Activated T-helper 17 cell treated with anti-CD3 and anti-CD28 coated beads, Interleukin-2, amount 50 U/mL, for 72 hours (primary cell): ENCODE results near the gene RNF7. TPM values are rescaled to one million over a fixed set of nuclear protein-coding genes. Genes with fewer than 3 reads are reported as not detected.
"Not testable (repeated sequence)": the region's sequence is repeated elsewhere in the genome, so short reads cannot be mapped to it uniquely, and the experiment has no call there.

ENCODE experiments used
- ATAC-seq: fragments of 150-1000 bp; cut with Tn5 transposase; replicated peaks from 2 replicates; pipeline ENCODE4 v1.10.0; 2021; ENCODE audit warnings: mild to moderate bottlenecking, moderate library complexity
- H3K27ac Mint-ChIP-seq: one replicate; pipeline ENCODE4 v1.8.0; 2022; ENCODE audit warnings: mixed read lengths
- H3K27me3 Mint-ChIP-seq: one replicate; pipeline ENCODE4 v1.8.0; 2022; ENCODE audit warnings: mixed read lengths
- H3K36me3 Mint-ChIP-seq: one replicate; pipeline ENCODE4 v1.8.0; 2022; ENCODE audit warnings: low read depth, mild to moderate bottlenecking, mixed read lengths
- H3K4me1 Mint-ChIP-seq: one replicate; pipeline ENCODE4 v1.8.0; 2022; ENCODE audit warnings: mixed read lengths
- H3K4me3 Mint-ChIP-seq: one replicate; pipeline ENCODE4 v1.8.0; 2022; ENCODE audit warnings: mild to moderate bottlenecking, mixed read lengths
- H3K9me3 Mint-ChIP-seq: one replicate; pipeline ENCODE4 v1.8.0; 2022; ENCODE audit warnings: mixed read lengths
- total RNA-seq, 2 donors: library from RNA; stranded (reverse); gene quantifications; one replicate each; pipeline ENCODE4 v1.2.3, GENCODE V29; 2022

The RNF7 gene
- total RNA-seq, result 10 to 100 TPM; 55.5 to 80.2 TPM

DNA sequence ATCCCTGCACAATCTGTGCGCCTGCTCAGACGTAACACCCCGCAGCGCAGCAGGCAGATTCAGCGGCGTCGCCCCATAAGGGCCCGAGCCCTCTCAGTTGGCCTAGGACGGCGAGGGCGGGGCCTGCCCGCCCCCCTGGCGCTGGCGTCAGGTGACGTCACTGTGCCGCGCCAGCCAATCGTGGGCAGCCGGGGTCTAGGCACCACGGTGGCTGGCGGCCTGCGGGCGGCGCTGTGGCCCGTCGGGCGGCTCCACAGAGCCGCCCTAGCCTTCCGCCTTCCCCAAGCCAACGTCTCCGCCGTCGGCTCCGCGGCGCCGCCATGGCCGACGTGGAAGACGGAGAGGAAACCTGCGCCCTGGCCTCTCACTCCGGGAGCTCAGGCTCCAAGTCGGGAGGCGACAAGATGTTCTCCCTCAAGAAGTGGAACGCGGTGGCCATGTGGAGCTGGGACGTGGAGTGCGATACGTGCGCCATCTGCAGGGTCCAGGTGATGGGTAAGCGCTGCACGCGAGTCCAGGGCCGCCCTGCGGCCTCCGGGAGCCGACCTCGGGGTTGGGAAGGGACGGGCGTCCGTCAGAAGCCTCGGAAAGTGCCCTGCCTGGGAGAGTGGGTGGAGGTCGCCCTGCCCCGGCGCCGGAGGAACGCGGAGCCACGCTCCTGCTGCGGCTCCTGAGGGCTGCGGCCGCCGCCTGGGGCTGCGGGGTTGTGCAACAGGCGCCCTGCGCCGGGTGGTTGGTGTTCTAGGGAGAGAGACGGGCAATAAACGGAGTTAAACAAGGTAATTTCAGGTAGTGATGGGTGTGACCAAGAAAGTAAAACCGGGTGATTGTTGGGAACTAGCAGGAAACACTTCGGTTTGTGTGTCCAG lies at the start of gene RNF7:
Gene RNF7 (plus strand): TSS at position 277 of the 869 bp plus-strand sequence. CDS start 44 bp downstream, at position 321.
- Mint-ChIP-seq H3K27me3 (no peaks in the 10 kb centered on the region), H3K36me3 (peaks cover 54% of the 10 kb centered on the region), H3K9me3 (no peaks in the 10 kb centered on the region), H3K4me3 (peak within 1 kb of the TSS; percentile 94), H3K27ac (peak within 1 kb of the TSS; percentile 98), H3K4me1 (peaks cover 14% of the 10 kb centered on the region)
- peak; percentile 93 for ATAC-seq

- Mint-ChIP-seq H3K27ac (no peak overlapping the region), H3K27me3 (no peaks in the 10 kb centered on the region), H3K4me3 (no peak overlapping the region), H3K36me3 (no peaks in the 10 kb centered on the region), H3K9me3 (no peaks in the 10 kb centered on the region), H3K4me1 (peaks cover 9% of the 10 kb centered on the region)
- ATAC-seq, result no peak
These were observed 47.5 kb upstream of the RNF7 start for GRCh38 chr3:141690431-141691072.

DNA sequence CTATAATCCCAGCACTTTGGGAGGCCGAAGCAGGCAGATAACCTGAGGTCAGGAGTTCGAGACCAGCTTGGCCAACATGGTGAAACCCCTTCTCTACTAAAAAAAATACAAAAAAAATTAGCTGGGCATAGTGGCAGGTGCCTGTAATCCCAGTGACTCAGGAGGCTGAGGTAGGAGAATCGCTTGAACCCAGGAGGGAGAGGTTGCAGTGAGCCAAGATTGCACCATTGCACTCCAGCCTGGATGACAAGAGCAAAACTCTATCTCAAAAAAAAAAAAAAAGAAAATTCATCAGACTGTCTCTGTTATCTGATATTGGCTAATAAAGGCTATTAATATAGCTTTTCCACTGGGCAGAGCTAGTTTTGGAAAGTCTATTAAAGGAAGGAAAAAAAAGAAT lies 46.6 kb upstream of the RNF7 start:
- ATAC-seq, H3K9me3 Mint-ChIP-seq, H3K4me3 Mint-ChIP-seq, H3K36me3 Mint-ChIP-seq, H3K27ac Mint-ChIP-seq, H3K4me1 Mint-ChIP-seq, H3K27me3 Mint-ChIP-seq: not testable (repeated sequence)

- not testable (repeated sequence) for H3K36me3 Mint-ChIP-seq, H3K4me1 Mint-ChIP-seq, ATAC-seq, H3K27me3 Mint-ChIP-seq, H3K4me3 Mint-ChIP-seq, H3K9me3 Mint-ChIP-seq, H3K27ac Mint-ChIP-seq
These were observed 45.1 kb upstream of the RNF7 start for GRCh38 chr3:141692973-141693372.

DNA sequence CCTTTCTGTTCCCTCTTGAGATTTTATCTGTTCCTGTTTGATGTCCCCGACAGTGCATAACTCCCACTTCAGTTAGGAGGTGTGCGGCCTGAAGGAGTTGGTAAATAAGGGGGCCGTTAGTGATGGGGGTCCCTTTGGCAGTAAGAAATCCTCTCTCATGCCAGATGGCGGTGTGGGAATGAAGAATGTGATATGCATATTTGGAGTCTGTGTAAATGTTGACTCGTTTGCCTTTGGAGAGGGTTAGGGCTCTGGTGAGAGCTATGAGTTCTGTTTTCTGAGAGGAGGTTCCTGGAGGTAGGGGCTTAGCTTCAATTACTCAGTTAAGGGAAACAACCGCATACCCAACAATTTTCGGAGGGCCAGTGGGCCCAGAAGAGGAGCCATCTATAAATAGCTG lies 38.8 kb upstream of the RNF7 start:
- no peaks in the 10 kb centered on the region for H3K36me3 Mint-ChIP-seq
- peaks cover 3% of the 10 kb centered on the region for H3K27me3 Mint-ChIP-seq
- no peaks in the 10 kb centered on the region for H3K9me3 Mint-ChIP-seq
- H3K4me3 Mint-ChIP-seq, result no peak overlapping the region
- H3K27ac Mint-ChIP-seq, result no peak overlapping the region
- ATAC-seq, result no peak
- H3K4me1 Mint-ChIP-seq, result no peaks in the 10 kb centered on the region

DNA sequence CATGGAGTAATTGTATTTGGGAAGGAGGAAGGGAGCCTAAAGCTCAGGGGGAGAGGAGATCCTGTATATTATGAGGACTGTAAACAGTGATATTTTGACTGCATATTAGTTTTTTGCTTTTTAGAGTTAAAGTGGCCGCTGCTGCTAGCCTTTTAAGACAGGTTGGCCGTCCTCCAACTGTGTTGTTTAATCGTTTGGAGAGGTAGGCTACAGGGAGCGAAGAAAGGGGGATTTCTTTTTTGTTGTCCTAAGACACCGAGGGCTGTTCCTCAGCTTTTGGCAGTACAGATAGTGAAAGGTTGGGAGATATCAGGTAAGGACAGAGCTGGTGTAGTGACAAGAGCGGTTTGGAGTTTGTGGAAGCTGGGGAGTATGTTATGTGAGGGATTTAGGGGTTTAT lies 38.2 kb upstream of the RNF7 start:
- peaks cover 3% of the 10 kb centered on the region for H3K27me3 Mint-ChIP-seq
- H3K4me1 Mint-ChIP-seq, result no peaks in the 10 kb centered on the region
- H3K36me3 Mint-ChIP-seq, result no peaks in the 10 kb centered on the region
- H3K9me3 Mint-ChIP-seq, result no peaks in the 10 kb centered on the region
- H3K27ac Mint-ChIP-seq, result no peak overlapping the region
- ATAC-seq, result no peak
- no peak overlapping the region for H3K4me3 Mint-ChIP-seq

DNA sequence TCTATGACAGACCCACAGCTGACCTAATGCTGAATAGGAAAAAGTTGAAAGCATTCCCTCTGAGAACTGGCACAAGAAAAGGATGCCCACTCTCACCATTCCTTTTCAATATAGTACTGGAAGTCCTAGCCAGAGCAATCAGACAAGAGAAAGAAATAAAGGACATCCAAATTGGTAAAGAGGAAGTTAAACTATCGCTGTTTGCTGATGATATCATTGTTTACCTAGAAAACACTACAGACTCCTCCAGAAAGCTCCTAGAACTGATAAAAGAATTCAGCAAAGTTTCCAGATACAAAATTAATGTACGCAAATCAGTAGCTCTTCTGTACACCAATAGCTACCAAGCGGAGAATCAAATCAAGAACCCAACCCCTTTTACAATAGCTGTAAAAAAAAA lies 34.7 kb upstream of the RNF7 start:
- not testable (repeated sequence) for H3K4me3 Mint-ChIP-seq, ATAC-seq, H3K27ac Mint-ChIP-seq, H3K4me1 Mint-ChIP-seq, H3K27me3 Mint-ChIP-seq, H3K9me3 Mint-ChIP-seq, H3K36me3 Mint-ChIP-seq

DNA sequence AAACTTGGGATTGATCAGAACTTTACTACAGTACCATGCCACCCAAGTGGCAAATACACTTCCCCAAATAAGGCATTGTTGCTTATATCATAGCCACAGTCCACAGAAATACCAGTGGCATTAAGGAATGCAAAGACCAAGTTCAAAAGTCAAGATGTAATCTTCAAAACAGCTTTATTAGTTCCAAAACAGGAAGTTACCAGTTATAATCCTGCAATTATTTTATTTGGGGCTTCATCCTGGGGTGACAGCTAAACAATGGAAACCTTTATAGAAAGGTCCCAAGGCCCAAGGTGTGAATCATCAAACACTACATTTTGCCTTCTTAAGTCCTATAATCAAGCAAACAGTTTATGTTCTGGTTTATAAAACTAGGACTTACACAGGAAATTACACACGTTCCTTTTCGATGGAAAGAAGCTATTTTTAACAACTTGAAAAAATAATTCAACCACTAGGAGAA lies 30.3 kb upstream of the RNF7 start:
- H3K27ac Mint-ChIP-seq, result no peak overlapping the region
- H3K9me3 Mint-ChIP-seq, result no peaks in the 10 kb centered on the region
- H3K4me1 Mint-ChIP-seq, result no peaks in the 10 kb centered on the region
- H3K36me3 Mint-ChIP-seq, result no peaks in the 10 kb centered on the region
- no peak overlapping the region for H3K4me3 Mint-ChIP-seq
- H3K27me3 Mint-ChIP-seq, result no peaks in the 10 kb centered on the region
- ATAC-seq, result no peak

GRCh38 chr3:141708367-141708766 lies 29.7 kb upstream of the RNF7 start:
- no peaks in the 10 kb centered on the region for H3K27me3 Mint-ChIP-seq

GRCh38 chr3:141709126-141709770 lies 28.9 kb upstream of the RNF7 start:
- H3K27me3 Mint-ChIP-seq, result no peaks in the 10 kb centered on the region
- H3K27ac Mint-ChIP-seq, result no peak overlapping the region
- H3K4me1 Mint-ChIP-seq, result no peaks in the 10 kb centered on the region
- no peak overlapping the region for H3K4me3 Mint-ChIP-seq
- no peaks in the 10 kb centered on the region for H3K36me3 Mint-ChIP-seq
- no peak for ATAC-seq
- H3K9me3 Mint-ChIP-seq, result no peaks in the 10 kb centered on the region

More at GRCh38 chr3:141708367-141708766, 29.7 kb upstream of the RNF7 start:
- no peak overlapping the region for H3K27ac Mint-ChIP-seq
- no peaks in the 10 kb centered on the region for H3K4me1 Mint-ChIP-seq
- no peak for ATAC-seq
- H3K9me3 Mint-ChIP-seq, result no peaks in the 10 kb centered on the region
- no peaks in the 10 kb centered on the region for H3K36me3 Mint-ChIP-seq
- no peak overlapping the region for H3K4me3 Mint-ChIP-seq

- no peak overlapping the region for H3K4me3 Mint-ChIP-seq
- no peaks in the 10 kb centered on the region for H3K4me1 Mint-ChIP-seq
- H3K27ac Mint-ChIP-seq, result no peak overlapping the region
- no peak for ATAC-seq
- no peaks in the 10 kb centered on the region for H3K36me3 Mint-ChIP-seq
- no peaks in the 10 kb centered on the region for H3K27me3 Mint-ChIP-seq
- H3K9me3 Mint-ChIP-seq, result no peaks in the 10 kb centered on the region
These were observed 28.0 kb upstream of the RNF7 start for GRCh38 chr3:141710121-141710520.

- no peaks in the 10 kb centered on the region for H3K27me3 Mint-ChIP-seq
- no peaks in the 10 kb centered on the region for H3K36me3 Mint-ChIP-seq
- H3K4me1 Mint-ChIP-seq, result no peaks in the 10 kb centered on the region
- no peak for ATAC-seq
- H3K9me3 Mint-ChIP-seq, result no peaks in the 10 kb centered on the region
- no peak overlapping the region for H3K27ac Mint-ChIP-seq
- H3K4me3 Mint-ChIP-seq, result no peak overlapping the region
These were observed 27.0 kb upstream of the RNF7 start for GRCh38 chr3:141710888-141711616.

- Mint-ChIP-seq H3K36me3 (no peaks in the 10 kb centered on the region), H3K27me3 (no peaks in the 10 kb centered on the region)
These were observed 23.4 kb upstream of the RNF7 start for GRCh38 chr3:141714671-141715070.

GRCh38 chr3:141722081-141722480 lies 16.0 kb upstream of the RNF7 start:
- H3K27ac Mint-ChIP-seq, result no peak overlapping the region
- no peaks in the 10 kb centered on the region for H3K36me3 Mint-ChIP-seq
- H3K4me1 Mint-ChIP-seq, result no peaks in the 10 kb centered on the region

More at GRCh38 chr3:141714671-141715070, 23.4 kb upstream of the RNF7 start:
- ATAC-seq, result no peak
- H3K4me1 Mint-ChIP-seq, result no peaks in the 10 kb centered on the region
- no peak overlapping the region for H3K27ac Mint-ChIP-seq
- no peak overlapping the region for H3K4me3 Mint-ChIP-seq
- H3K9me3 Mint-ChIP-seq, result no peaks in the 10 kb centered on the region

More at GRCh38 chr3:141722081-141722480, 16.0 kb upstream of the RNF7 start:
- Mint-ChIP-seq H3K9me3 (no peaks in the 10 kb centered on the region), H3K4me3 (no peak overlapping the region), H3K27me3 (peaks cover 7% of the 10 kb centered on the region)
- ATAC-seq, result no peak
